BJ (cell line): Measurements from ENCODE around the gene RNASEH1. TPM values are rescaled to one million over a fixed set of nuclear protein-coding genes. Genes with fewer than 3 reads are reported as not detected.

Experiments used
- CTCF ChIA-PET: fragments of 350-600 bp; formaldehyde crosslinking; extraction: SDS; loops from one replicate; lab custom pipeline; 2021; ENCODE audit warnings: antibody characterized with exemption, inconsistent platforms; lab: Yijun Ruan, JAX
- POLR2A ChIA-PET: fragments of 300-600 bp; sonication (Branson Sonifier 250); formaldehyde crosslinking; extraction: SDS; loops from one replicate; lab custom pipeline; 2021; ENCODE audit warnings: antibody characterized with exemption; lab: Charles Lee
- DNase-seq: peaks from one replicate; pipeline ENCODE4 v3.0.0-alpha.2; 2011; ENCODE audit warnings: low read depth
- H3K27me3 ChIP-seq: 2 replicates; pipeline ENCODE4 v1.6.0; 2011; ENCODE audit warnings: low read length; ENCODE audit not compliant: control insufficient read depth, insufficient read depth
- H3K36me3 ChIP-seq: 2 replicates; pipeline ENCODE4 v1.5.1; 2011; ENCODE audit warnings: low read length; ENCODE audit not compliant: control insufficient read depth, insufficient read depth
- H3K4me3 ChIP-seq: 2 replicates; pipeline ENCODE4 v1.5.1; 2011; ENCODE audit warnings: low read depth, mild to moderate bottlenecking, control low read depth, low read length
- polyA plus RNA-seq: library from polyadenylated mRNA; depleted of rRNA; stranded (reverse); fragments of >200 nt; gene quantifications from 2 replicates; pipeline ENCODE4 v1.2.3, GENCODE V29; 2011
- TF ChIP-seq, protein P1 (sequence below): IDR thresholded peaks from 2 replicates; pipeline ENCODE4 v1.5.1; 2011; ENCODE audit warnings: low read depth, mild to moderate bottlenecking, control low read depth, inconsistent platforms, low read length, moderate library complexity; ENCODE audit not compliant: insufficient read depth

Gene RNASEH1
- polyA plus RNA-seq, 1 experiment, result 19.3 TPM

DNA sequence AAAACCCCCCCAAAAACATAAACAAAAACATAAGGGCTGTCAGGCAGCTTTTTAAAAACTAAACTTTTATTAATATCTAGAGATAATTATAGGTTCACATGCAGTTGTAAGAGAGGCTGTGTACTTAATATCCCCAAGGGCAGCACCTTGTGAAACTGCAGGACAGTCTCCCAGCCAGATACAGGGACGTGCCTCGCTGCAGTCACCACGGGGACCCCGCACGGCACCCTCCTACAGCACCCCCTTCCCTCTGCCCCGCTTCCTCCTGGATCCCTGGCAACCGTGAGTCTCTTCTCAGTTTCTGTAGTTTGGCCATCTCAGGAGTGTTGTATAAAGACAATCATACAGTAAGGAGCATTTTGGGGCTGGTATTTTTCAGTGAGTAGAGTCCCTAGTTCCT lies 30.0 kb upstream of the RNASEH1 start:
- ChIA-PET POLR2A (no interaction called here), CTCF (interaction anchor here (0.6 kb wide), 1 partner anchor 1622 kb away, joined by 3 read pairs; no protein-coding TSS in a partner anchor)
- no peak overlapping the region for H3K4me3 ChIP-seq
- no peak for DNase-seq
- TF ChIP-seq, protein P1, sequence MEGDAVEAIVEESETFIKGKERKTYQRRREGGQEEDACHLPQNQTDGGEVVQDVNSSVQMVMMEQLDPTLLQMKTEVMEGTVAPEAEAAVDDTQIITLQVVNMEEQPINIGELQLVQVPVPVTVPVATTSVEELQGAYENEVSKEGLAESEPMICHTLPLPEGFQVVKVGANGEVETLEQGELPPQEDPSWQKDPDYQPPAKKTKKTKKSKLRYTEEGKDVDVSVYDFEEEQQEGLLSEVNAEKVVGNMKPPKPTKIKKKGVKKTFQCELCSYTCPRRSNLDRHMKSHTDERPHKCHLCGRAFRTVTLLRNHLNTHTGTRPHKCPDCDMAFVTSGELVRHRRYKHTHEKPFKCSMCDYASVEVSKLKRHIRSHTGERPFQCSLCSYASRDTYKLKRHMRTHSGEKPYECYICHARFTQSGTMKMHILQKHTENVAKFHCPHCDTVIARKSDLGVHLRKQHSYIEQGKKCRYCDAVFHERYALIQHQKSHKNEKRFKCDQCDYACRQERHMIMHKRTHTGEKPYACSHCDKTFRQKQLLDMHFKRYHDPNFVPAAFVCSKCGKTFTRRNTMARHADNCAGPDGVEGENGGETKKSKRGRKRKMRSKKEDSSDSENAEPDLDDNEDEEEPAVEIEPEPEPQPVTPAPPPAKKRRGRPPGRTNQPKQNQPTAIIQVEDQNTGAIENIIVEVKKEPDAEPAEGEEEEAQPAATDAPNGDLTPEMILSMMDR, result no peak
- no peaks in the 10 kb centered on the region for H3K27me3 ChIP-seq
- peaks cover 4% of the 10 kb centered on the region for H3K36me3 ChIP-seq

DNA sequence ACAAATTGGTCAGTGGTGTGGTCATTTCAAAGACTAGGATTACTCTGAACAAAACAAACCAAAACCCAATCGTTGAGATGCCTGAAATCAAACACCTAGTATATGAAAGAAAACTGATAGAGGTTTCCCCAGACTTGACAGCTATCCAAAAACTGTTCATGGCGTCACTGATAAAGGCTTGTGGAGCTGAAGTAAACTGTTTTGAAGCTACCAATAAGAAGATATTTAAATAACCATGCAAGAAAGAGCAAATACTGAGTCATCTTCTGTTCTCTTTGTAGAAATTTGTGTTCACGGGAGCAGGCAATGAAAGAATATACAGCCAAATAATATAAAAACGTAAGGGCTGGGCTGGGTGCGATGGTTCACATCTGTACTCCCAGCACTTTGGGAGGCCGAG lies 29.3 kb upstream of the RNASEH1 start:
- CTCF ChIA-PET, result no interaction called here
- no peak overlapping the region for H3K4me3 ChIP-seq
- TF ChIP-seq, protein P1, result no peak
- peaks cover 4% of the 10 kb centered on the region for H3K36me3 ChIP-seq
- DNase-seq, result no peak
- POLR2A ChIA-PET, result no interaction called here
- H3K27me3 ChIP-seq, result no peaks in the 10 kb centered on the region

DNA sequence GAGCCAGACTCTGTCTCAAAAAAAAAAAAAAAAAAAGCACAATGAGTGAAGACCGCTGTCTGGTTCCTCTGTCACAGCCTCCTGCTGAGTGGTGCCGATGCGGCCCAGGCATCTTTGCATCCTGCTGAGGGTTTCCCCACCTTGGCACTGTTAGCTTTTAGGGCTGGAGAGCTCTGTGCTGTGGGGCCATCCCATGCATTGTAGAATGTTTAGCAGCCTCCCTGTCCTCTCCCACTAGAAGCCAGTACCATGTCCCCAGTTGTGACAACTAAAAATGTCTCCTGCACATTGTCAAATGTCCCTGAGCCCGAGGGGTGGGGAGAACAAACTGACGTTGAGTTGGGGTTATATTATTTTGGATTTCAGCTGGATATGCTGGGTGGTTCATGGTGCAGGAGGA lies 28.9 kb upstream of the RNASEH1 start:
- ChIA-PET POLR2A (no interaction called here), CTCF (no interaction called here)
- Histone ChIP-seq H3K36me3 (peaks cover 4% of the 10 kb centered on the region), H3K27me3 (no peaks in the 10 kb centered on the region), H3K4me3 (no peak overlapping the region)
- no peak for DNase-seq
- TF ChIP-seq, protein P1, result no peak

DNA sequence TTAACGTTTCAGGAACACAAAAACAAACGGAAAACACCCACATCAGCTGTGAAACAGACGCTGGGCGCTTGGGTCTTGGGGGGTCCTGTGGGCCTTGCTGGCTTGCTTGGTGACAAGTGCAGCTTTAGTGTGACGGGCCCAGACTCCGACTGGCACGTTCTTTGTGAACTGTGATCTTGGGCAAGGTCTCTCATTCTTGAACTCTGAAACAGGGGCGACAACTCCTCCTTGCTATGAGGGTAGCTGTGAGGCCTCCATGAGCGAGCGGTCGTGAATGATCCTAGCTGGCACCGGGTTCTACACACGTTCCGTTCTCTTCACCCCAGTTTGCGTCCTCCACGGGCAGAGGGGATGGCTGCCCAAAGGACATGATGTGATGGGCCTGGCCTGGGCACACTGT lies 28.1 kb upstream of the RNASEH1 start:
- no peak for DNase-seq

DNA sequence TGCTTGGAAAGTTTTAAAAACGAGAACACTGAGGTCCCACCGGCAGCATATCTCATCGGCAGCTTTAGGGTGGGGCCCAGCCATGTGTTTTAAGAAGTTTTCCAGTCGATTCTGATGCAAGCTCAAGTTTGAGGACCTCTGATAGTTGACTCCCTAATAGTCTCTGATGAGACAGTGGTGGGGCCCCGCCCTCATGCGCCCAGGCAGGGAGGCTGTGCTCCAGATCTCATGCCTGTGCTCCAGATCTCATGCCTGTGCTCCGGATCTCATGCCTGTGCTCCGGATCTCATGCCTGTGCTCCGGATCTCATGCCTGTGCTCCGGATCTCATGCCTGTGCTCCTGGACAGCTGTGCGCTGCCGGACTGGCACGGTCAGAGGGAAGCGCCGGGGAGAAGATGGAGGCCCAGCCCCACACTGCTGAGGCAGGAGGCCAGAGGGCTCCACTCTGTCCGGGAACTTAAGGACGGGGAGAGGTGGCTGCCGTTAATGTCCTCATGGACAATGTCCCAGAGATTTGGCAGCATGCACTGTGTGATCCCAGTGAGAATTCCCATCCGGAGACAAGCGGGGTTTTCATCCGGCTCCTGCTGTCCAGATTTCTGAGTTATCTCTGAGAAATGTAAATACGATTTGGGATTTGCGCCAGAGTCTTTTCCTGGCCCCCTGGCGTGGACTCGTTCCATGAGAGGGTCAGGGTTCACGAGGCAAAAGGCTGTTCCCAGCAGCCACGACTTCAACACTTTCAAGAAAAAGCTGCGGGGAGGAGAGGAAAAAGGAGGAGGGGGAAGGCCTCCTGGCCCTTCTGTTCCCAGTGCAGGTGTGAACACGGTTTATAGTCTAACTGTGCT lies 27.4 kb upstream of the RNASEH1 start:
- ChIA-PET CTCF (interaction anchor here (0.8 to 1.1 kb wide), 2 partner anchors 9 to 65 kb away, joined by 4 to 5 read pairs; no protein-coding TSS in a partner anchor), POLR2A (interaction anchor here (0.5 kb wide), 1 partner anchor 207 kb away, joined by 3 read pairs; no protein-coding TSS in a partner anchor)
- no peak overlapping the region for H3K4me3 ChIP-seq
- no peaks in the 10 kb centered on the region for H3K27me3 ChIP-seq
- DNase-seq, result no peak
- TF ChIP-seq, protein P1, result no peak
- peaks cover 8% of the 10 kb centered on the region for H3K36me3 ChIP-seq

More for the DNA sequence above, 28.1 kb upstream of the RNASEH1 start:
- no peak overlapping the region for H3K4me3 ChIP-seq
- H3K27me3 ChIP-seq, result no peaks in the 10 kb centered on the region
- ChIA-PET POLR2A (no interaction called here), CTCF (no interaction called here)
- peaks cover 8% of the 10 kb centered on the region for H3K36me3 ChIP-seq
- TF ChIP-seq, protein P1, result no peak
